ENCODE data around the gene LGALS16. TPM values are rescaled to one million over a fixed set of nuclear protein-coding genes. Genes with fewer than 3 reads are reported as not detected.
"Not testable (repeated sequence)": the region's sequence is repeated elsewhere in the genome, so short reads cannot be mapped to it uniquely, and the experiment has no call there.

Gene LGALS16
- total RNA-seq, 4 donors from 2014 or later: not detected

- H3K4me1 ChIP-seq: peaks cover 0 to 18% (median 12%) of the 10 kb centered on the region in 3 donors
- H3K36me3 ChIP-seq: no peaks in the 10 kb centered on the region
- no peaks in the 10 kb centered on the region for H3K9me3 ChIP-seq
- H3K27ac ChIP-seq: no peak overlapping the region
- no peaks in the 10 kb centered on the region for H3K27me3 ChIP-seq
- intact Hi-C loops (cut with DNase I): no loop called here
- TF ChIP-seq CTCF (IDR thresholded peaks at IDR 0.05) (no peak), POLR2A (IDR thresholded peaks at IDR 0.05) (no peak)
- no peak for DNase-seq
- 60 to 87% methylated on average over 1 to 5 of the region's 5 CpGs for WGBS, 2 donors
- H3K4me3 ChIP-seq: no peak overlapping the region
Observed at GRCh38 chr19:39681416-39681815, 25.7 kb downstream of the LGALS16 start.

- Histone ChIP-seq H3K36me3 (no peaks in the 10 kb centered on the region), H3K4me1 (peaks cover 0 to 2% (median 0%) of the 10 kb centered on the region in 3 donors), H3K27ac (no peak overlapping the region), H3K27me3 (peaks cover 0 to 2% (median 0%) of the 10 kb centered on the region in 4 donors), H3K9me3 (peaks cover 0 to 3% (median 0%) of the 10 kb centered on the region in 3 donors), H3K4me3 (no peak overlapping the region)
- WGBS, 2 donors: 80 to 81% methylated on average over 5 of the region's 5 CpGs
- intact Hi-C loops (cut with DNase I): no loop called here
- no peak for DNase-seq
- TF ChIP-seq CTCF (IDR thresholded peaks at IDR 0.05): no peak
- no peak for TF ChIP-seq POLR2A (IDR thresholded peaks at IDR 0.05)
Observed at GRCh38 chr19:39684267-39684666, 28.6 kb downstream of the LGALS16 start.

- no peak for DNase-seq
- H3K27ac ChIP-seq: no peak overlapping the region
- no peaks in the 10 kb centered on the region for H3K36me3 ChIP-seq
- no peaks in the 10 kb centered on the region for H3K4me1 ChIP-seq
- no peak for TF ChIP-seq POLR2A (IDR thresholded peaks at IDR 0.05)
- no peak for TF ChIP-seq CTCF (IDR thresholded peaks at IDR 0.05)
- peaks cover 0 to 8% (median 0%) of the 10 kb centered on the region in 4 donors for H3K27me3 ChIP-seq
- 79 to 84% methylated on average over 3 of the region's 3 CpGs for WGBS, 2 donors
- intact Hi-C loops (cut with DNase I): no loop called here
- no peak overlapping the region for H3K4me3 ChIP-seq
- H3K9me3 ChIP-seq: peaks cover 0 to 8% (median 0%) of the 10 kb centered on the region in 3 donors
Observed at GRCh38 chr19:39686739-39687138, 31.0 kb downstream of the LGALS16 start.

GRCh38 chr19:39688637-39689036, 32.9 kb downstream of the LGALS16 start:
- H3K4me1 ChIP-seq; H3K4me3 ChIP-seq; H3K9me3 ChIP-seq; H3K36me3 ChIP-seq; intact Hi-C loops (cut with DNase I); H3K27ac ChIP-seq; DNase-seq: not testable (repeated sequence)
- peaks cover 0 to 17% (median 0%) of the 10 kb centered on the region in 4 donors for H3K27me3 ChIP-seq
- 48 to 83% methylated on average over 3 to 4 of the region's 4 CpGs for WGBS, 2 donors

GRCh38 chr19:39692166-39692565, 36.5 kb downstream of the LGALS16 start:
- Histone ChIP-seq H3K4me1 (no peaks in the 10 kb centered on the region), H3K4me3 (no peak overlapping the region), H3K27me3 (peaks cover 0 to 24% (median 0%) of the 10 kb centered on the region in 4 donors), H3K9me3 (peaks cover 0 to 8% (median 0%) of the 10 kb centered on the region in 3 donors), H3K36me3 (no peaks in the 10 kb centered on the region), H3K27ac (no peak overlapping the region)
- no peak for DNase-seq
- intact Hi-C loops (cut with DNase I): no loop called here
- 39 to 83% methylated on average over 2 to 3 of the region's 3 CpGs for WGBS, 2 donors
- TF ChIP-seq POLR2A (IDR thresholded peaks at IDR 0.05): no peak

GRCh38 chr19:39692822-39693221, 37.1 kb downstream of the LGALS16 start:
- intact Hi-C loops (cut with DNase I): no loop called here
- TF ChIP-seq CTCF (IDR thresholded peaks at IDR 0.05) (no peak), POLR2A (IDR thresholded peaks at IDR 0.05) (no peak)
- Histone ChIP-seq H3K27me3 (peaks cover 0 to 24% (median 0%) of the 10 kb centered on the region in 4 donors), H3K27ac (no peak overlapping the region), H3K36me3 (no peaks in the 10 kb centered on the region), H3K9me3 (peaks cover 0 to 8% (median 0%) of the 10 kb centered on the region in 3 donors), H3K4me3 (no peak overlapping the region), H3K4me1 (no peaks in the 10 kb centered on the region)
- no peak for DNase-seq
- 41 to 64% methylated on average over 1 of the region's 1 CpG for WGBS, 2 donors

All from esophagus squamous epithelium (tissue), 5 donors.